Measurements from ENCODE around the gene KRT75.

GRCh38 chr12:52419656-52420055 is 14.5 kb downstream of the KRT75 start:
- TF ChIP-seq CTCF (IDR thresholded peaks at IDR 0.05) = no peak
- no peak for TF ChIP-seq POLR2A (IDR thresholded peaks at IDR 0.05)
